DOHH2 (cell line): ENCODE data around the gene GPR15LG.
"Not testable (repeated sequence)": the region's sequence is repeated elsewhere in the genome, so short reads cannot be mapped to it uniquely, and the experiment has no call there.

Experiments
- H3F3A ChIP-seq: fragments of 200-600 bp; sonication (generic), shearing (Covaris generic); 2 replicates; pipeline ENCODE4 v1.6.0; 2016; ENCODE audit warnings: antibody characterized with exemption, mild to moderate bottlenecking; ENCODE audit not compliant: control insufficient read depth, insufficient read depth
- H3K27ac ChIP-seq: fragments of 200-600 bp; sonication (generic); 2 replicates; pipeline ENCODE4 v1.5.1; 2014; ENCODE audit warnings: low read depth, mild to moderate bottlenecking, low read length, moderate library complexity
- H3K27me3 ChIP-seq: fragments of 200-600 bp; sonication (generic); 2 replicates; pipeline ENCODE4 v1.6.1; 2014; ENCODE audit warnings: mild to moderate bottlenecking, low read length, mixed read lengths; ENCODE audit not compliant: control insufficient read depth
- H3K36me3 ChIP-seq: fragments of 200-600 bp; sonication (generic); 2 replicates; pipeline ENCODE4 v1.6.1; 2014; ENCODE audit warnings: mild to moderate bottlenecking, low read length, moderate library complexity, mixed read lengths; ENCODE audit not compliant: control insufficient read depth
- H3K4me1 ChIP-seq: fragments of 200-600 bp; sonication (generic); 2 replicates; pipeline ENCODE4 v1.6.1; 2014; ENCODE audit warnings: mild to moderate bottlenecking, low read length, mixed read lengths; ENCODE audit not compliant: control insufficient read depth
- H3K4me2 ChIP-seq: fragments of 200-600 bp; sonication (generic); 2 replicates; pipeline ENCODE4 v1.6.0; 2014; ENCODE audit warnings: mild to moderate bottlenecking, low read length, moderate library complexity
- H3K4me3 ChIP-seq: fragments of 200-600 bp; sonication (generic); 2 replicates; pipeline ENCODE4 v1.5.1; 2014; ENCODE audit warnings: mild to moderate bottlenecking, low read length, mixed read lengths
- H3K79me2 ChIP-seq: fragments of 200-600 bp; sonication (generic); 2 replicates; pipeline ENCODE4 v1.6.1; 2014; ENCODE audit warnings: mild to moderate bottlenecking, low read length, mixed read lengths; ENCODE audit not compliant: control insufficient read depth
- H3K9me2 ChIP-seq: fragments of 200-600 bp; sonication (generic); replicated peaks from 2 replicates; pipeline ENCODE4 v1.6.1; 2014; ENCODE audit warnings: mild to moderate bottlenecking, low read length, mixed read lengths; ENCODE audit not compliant: control insufficient read depth
- H3K9me3 ChIP-seq: fragments of 200-600 bp; sonication (generic); 2 replicates; pipeline ENCODE4 v1.6.1; 2014; ENCODE audit warnings: antibody characterized with exemption, low read length, mixed read lengths; ENCODE audit not compliant: control insufficient read depth, insufficient read depth
- H4K20me1 ChIP-seq: fragments of 200-600 bp; sonication (generic); 2 replicates; pipeline ENCODE4 v1.6.0; 2014; ENCODE audit warnings: low read depth, mild to moderate bottlenecking, antibody characterized with exemption, low read length, moderate library complexity; ENCODE audit not compliant: control insufficient read depth, insufficient read depth
- CTCF ChIP-seq: fragments of 200-600 bp; sonication (generic); IDR thresholded peaks from one replicate; pipeline ENCODE4 v1.5.1; 2014; ENCODE audit warnings: antibody characterized with exemption, mild to moderate bottlenecking, low read depth, low read length; ENCODE audit not compliant: poor library complexity, severe bottlenecking
- EZH2phosphoT487 ChIP-seq: fragments of 200-600 bp; sonication (generic); IDR thresholded peaks from 2 replicates; pipeline ENCODE4 v1.6.1; 2017; ENCODE audit warnings: borderline replicate concordance, mild to moderate bottlenecking, antibody characterized with exemption, low read length, moderate library complexity, mixed read lengths

GPR15LG gene

GRCh38 chr10:84171700-84172466, 1.7 kb upstream of the GPR15LG start:
- not testable (repeated sequence) for H3F3A ChIP-seq, H3K9me2 ChIP-seq, H3K36me3 ChIP-seq, H3K9me3 ChIP-seq, H3K27me3 ChIP-seq, H4K20me1 ChIP-seq
- Histone ChIP-seq H3K4me1 (peaks cover 48% of the 10 kb centered on the region), H3K27ac (peak overlapping the region; percentile 74), H3K79me2 (peaks cover 39% of the 10 kb centered on the region), H3K4me3 (peak overlapping the region; percentile 75), H3K4me2 (peak overlapping the region; percentile 58)

DNA sequence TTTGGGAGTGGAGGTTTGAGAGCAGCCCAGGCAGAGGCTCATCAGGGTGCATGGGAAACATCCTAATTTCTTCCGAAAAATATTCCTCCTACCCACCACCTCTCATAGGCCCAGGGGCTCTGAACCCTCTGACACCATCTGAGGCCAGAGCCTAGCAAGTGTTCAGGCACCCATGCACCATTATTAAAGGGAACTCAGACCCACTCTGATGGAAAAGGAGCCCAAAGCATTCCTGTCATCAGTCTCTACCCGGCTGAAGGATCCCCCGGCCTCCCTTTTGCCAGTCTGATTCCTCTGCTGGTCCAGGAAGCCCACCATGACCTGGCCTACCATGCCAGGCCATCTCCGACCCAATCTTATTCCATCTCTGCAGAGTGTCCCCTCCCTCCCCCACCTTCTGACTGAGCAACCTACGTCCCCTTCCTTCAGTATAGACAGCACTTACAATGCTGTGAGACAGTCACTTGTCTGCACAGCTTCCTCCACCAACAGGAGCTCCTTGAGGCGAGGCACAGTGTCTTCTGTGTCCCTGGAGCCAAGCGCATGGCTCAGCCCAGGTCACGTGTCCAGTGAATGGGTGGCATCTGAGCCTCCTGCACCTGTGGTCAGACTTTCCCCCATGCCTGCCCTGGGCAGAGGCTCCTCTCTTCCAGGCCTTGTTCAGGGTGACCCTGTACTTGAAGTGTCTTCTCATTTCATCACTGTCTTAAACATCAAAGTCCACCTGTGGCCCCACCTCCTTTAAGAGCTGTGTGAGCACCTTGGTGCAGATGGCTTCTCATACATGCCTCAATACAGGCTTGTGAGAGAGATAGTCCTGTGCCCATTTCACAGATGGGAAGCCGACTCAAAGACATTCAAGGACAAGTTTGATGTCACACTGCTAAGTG, 889 bp upstream of the GPR15LG start:
- Histone ChIP-seq H3K27me3 (no peaks in the 10 kb centered on the region), H3K4me3 (peak overlapping the region; percentile 75), H3K4me2 (peak overlapping the region; percentile 58), H3K4me1 (peaks cover 48% of the 10 kb centered on the region), H3F3A (peaks cover 6% of the 10 kb centered on the region; the same call in 1 of the 2 replicates), H3K79me2 (peaks cover 37% of the 10 kb centered on the region), H3K36me3 (peaks cover 7% of the 10 kb centered on the region), H3K9me2 (no peaks in the 10 kb centered on the region), H4K20me1 (no peaks in the 10 kb centered on the region), H3K9me3 (no peaks in the 10 kb centered on the region), H3K27ac (peak overlapping the region; percentile 74)
- TF ChIP-seq EZH2phosphoT487: no peak
- no peak for TF ChIP-seq CTCF

- no peaks in the 10 kb centered on the region for H3K9me3 ChIP-seq
- no peak overlapping the region for H3K4me3 ChIP-seq
- H3K27ac ChIP-seq: no peak overlapping the region
Observed at GRCh38 chr10:84175436-84175835, 1.8 kb downstream of the GPR15LG start.

More at GRCh38 chr10:84175436-84175835, 1.8 kb downstream of the GPR15LG start:
- no peak overlapping the region for H3K4me2 ChIP-seq
- no peaks in the 10 kb centered on the region; the same call in 1 of the 2 replicates for H3K36me3 ChIP-seq
- no peaks in the 10 kb centered on the region for H3K9me2 ChIP-seq
- H3F3A ChIP-seq: peaks cover 5% of the 10 kb centered on the region; the same call in 1 of the 2 replicates
- peaks cover 11% of the 10 kb centered on the region for H3K79me2 ChIP-seq
- peaks cover 57% of the 10 kb centered on the region for H3K4me1 ChIP-seq
- TF ChIP-seq CTCF (no peak), EZH2phosphoT487 (no peak)
- H4K20me1 ChIP-seq: no peaks in the 10 kb centered on the region
- H3K27me3 ChIP-seq: no peaks in the 10 kb centered on the region
